Ascending aorta (tissue), 2 donors: ENCODE measurements around the gene NDUFV2. TPM values are rescaled to one million over a fixed set of nuclear protein-coding genes. Genes with fewer than 3 reads are reported as not detected.

ENCODE experiments used
- DNase-seq, 2 donors: peaks; one replicate each; pipeline ENCODE4 v3.0.0-alpha.2; 2019; ENCODE audit warnings: low spot score in 2 of 2
- H3K27ac ChIP-seq, 2 donors: fragments of 200-600 bp; sonication (generic); one replicate each; pipeline ENCODE4 v1.5.1; 2016 to 2017; ENCODE audit warnings: mild to moderate bottlenecking in 1 of 2
- H3K27me3 ChIP-seq: fragments of 200-600 bp; sonication (generic); one replicate; pipeline ENCODE4 v1.5.1; 2017
- H3K36me3 ChIP-seq, 2 donors: fragments of 200-600 bp; sonication (generic); one replicate each; pipeline ENCODE4 v1.5.1; 2016
- H3K4me1 ChIP-seq, 2 donors: fragments of 200-600 bp; sonication (generic); one replicate each; pipeline ENCODE4 v1.5.1; 2016 to 2017; ENCODE audit warnings: mild to moderate bottlenecking in 1 of 2
- H3K4me3 ChIP-seq, 2 donors: fragments of 200-600 bp; sonication (generic); one replicate each; pipeline ENCODE4 v1.5.1; 2016 to 2017; ENCODE audit warnings: mild to moderate bottlenecking in 1 of 2
- H3K9me3 ChIP-seq, 2 donors: fragments of 200-600 bp; sonication (generic); one replicate each; pipeline ENCODE4 v1.5.1; 2016
- intact Hi-C: fragments of 100-400 bp; cut with DNase I; formaldehyde crosslinking; loops from one replicate; pipeline ENCODE4 v1.15.1; 2023
- total RNA-seq: library from RNA; depleted of rRNA; stranded (reverse); fragments of >200 nt; gene quantifications from one replicate; pipeline ENCODE4 v1.1.0, GENCODE V29; 2016
- TF ChIP-seq, protein P1 (sequence below), 3 experiments: fragments of 200-600 bp in 2 of 3; fragments of 450-650 bp in 1 of 3; sonication (generic) in 2 of 3; IDR thresholded peaks; one replicate each; pipeline ENCODE4 v1.5.1; 2016 to 2019; ENCODE audit warnings: antibody characterized with exemption in 3 of 3, mild to moderate bottlenecking in 1 of 3, moderate library complexity in 1 of 3

NDUFV2 gene
- total RNA-seq, 1 donor from 2014 or later, result 48.6 TPM

DNA sequence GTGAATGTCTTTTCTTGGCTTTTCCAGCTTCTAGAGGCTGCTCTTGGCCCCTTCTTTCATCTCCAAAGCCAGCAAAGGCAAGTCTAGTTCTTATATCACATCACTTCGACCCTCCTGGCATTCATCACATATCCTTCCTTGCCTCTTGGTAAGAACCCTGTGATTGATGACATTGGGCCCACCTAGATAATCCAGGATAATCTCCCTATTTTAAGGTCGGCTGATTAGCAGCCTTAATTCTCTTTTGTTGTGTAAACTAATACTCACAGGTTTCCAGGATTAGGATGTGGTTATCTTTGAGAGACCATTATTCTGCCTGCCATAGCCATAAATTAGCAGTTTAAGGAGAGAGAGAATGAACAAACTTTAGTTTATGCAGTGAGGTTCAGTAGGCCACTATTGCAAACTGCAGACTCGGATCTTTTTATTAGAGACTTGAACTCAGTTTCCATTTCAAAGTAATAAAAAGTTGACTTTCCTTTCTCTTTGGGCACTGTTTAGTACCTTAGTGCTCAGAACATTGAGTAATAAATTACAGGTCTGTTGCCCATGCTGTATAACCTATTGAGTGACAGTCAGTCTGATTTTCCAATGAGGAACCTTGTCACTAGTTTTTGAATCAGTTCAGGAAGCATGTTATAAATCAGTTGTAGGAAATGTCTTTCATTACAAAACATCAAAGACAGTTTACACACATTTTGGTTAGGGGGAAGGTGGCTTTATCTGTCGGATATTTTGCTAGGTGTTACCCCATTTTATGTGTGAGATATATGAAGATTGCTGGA is 4.5 kb downstream of the NDUFV2 start:
- Histone ChIP-seq H3K4me3 (no peak overlapping the region), H3K27me3 (no peaks in the 10 kb centered on the region), H3K36me3 (no peaks in the 10 kb centered on the region), H3K9me3 (no peaks in the 10 kb centered on the region), H3K4me1 (peaks cover 5 to 46% of the 10 kb centered on the region in 2 donors), H3K27ac (peak overlapping the region in 1 of 2 donors; percentile 14)
- intact Hi-C loops, result loop anchor here (10.0 kb wide), 1 partner anchor 808 kb away; the partner anchor contains the start of gene VAPA
- TF ChIP-seq, protein P1, sequence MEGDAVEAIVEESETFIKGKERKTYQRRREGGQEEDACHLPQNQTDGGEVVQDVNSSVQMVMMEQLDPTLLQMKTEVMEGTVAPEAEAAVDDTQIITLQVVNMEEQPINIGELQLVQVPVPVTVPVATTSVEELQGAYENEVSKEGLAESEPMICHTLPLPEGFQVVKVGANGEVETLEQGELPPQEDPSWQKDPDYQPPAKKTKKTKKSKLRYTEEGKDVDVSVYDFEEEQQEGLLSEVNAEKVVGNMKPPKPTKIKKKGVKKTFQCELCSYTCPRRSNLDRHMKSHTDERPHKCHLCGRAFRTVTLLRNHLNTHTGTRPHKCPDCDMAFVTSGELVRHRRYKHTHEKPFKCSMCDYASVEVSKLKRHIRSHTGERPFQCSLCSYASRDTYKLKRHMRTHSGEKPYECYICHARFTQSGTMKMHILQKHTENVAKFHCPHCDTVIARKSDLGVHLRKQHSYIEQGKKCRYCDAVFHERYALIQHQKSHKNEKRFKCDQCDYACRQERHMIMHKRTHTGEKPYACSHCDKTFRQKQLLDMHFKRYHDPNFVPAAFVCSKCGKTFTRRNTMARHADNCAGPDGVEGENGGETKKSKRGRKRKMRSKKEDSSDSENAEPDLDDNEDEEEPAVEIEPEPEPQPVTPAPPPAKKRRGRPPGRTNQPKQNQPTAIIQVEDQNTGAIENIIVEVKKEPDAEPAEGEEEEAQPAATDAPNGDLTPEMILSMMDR (IDR thresholded peaks at IDR 0.05), result no peak
- DNase-seq, result no peak

DNA sequence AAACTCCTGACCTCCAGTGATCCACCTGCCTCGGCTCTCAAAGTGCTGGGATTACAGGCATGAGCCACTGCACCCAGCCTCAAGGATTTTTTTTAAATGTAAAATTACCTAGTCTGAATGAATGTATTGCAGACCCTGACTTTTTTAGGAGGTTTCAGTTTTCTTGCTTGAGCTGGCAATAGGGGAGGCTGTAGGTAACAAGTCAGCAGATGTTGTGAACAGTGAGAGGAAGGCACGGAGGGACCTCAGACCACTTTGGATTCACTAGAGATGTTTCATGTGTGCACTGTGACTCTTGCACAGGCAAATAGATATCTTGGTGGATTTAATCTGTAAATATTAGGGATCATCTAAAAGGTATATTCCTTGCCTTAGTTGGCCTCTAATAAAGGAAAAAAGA is 6.4 kb downstream of the NDUFV2 start:
- Histone ChIP-seq H3K4me3 (no peak overlapping the region), H3K4me1 (peaks cover 5 to 57% of the 10 kb centered on the region in 2 donors), H3K36me3 (no peaks in the 10 kb centered on the region), H3K27me3 (no peaks in the 10 kb centered on the region), H3K9me3 (no peaks in the 10 kb centered on the region), H3K27ac (peak overlapping the region; percentile 47 to 68)
- TF ChIP-seq, protein P1 (IDR thresholded peaks at IDR 0.05), result no peak
- no peak for DNase-seq
- intact Hi-C loops, result loop anchor here (10.0 kb wide), 1 partner anchor 806 kb away; the partner anchor contains the start of gene VAPA

DNA sequence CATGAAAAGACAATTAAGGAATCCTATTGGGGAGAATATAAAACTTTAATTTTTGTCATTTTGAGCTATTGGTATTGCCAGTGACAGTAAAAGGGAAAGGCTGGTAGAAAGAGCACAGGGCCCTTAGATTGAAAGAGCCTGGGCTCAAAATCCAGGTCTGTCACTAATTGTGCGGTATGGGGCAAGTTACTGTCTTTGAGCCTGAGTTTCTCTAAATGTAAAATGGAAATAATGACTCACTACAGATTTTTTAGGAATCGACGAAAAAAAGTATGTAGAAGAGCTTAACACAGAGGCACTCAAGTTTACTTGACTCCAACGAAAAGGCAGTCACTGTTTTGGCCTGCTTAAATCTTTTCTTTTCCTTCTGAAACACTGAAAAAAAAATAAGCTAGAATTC is 7.0 kb downstream of the NDUFV2 start:
- Histone ChIP-seq H3K4me1 (peaks cover 5 to 54% of the 10 kb centered on the region in 2 donors), H3K27ac (peak overlapping the region; percentile 47 to 68), H3K9me3 (no peaks in the 10 kb centered on the region), H3K36me3 (no peaks in the 10 kb centered on the region), H3K27me3 (no peaks in the 10 kb centered on the region), H3K4me3 (no peak overlapping the region)
- TF ChIP-seq, protein P1 (IDR thresholded peaks at IDR 0.05), result no peak
- intact Hi-C loops, result loop anchor here (10.0 kb wide), 1 partner anchor 805 kb away; the partner anchor contains the start of gene VAPA
- DNase-seq, result no peak

DNA sequence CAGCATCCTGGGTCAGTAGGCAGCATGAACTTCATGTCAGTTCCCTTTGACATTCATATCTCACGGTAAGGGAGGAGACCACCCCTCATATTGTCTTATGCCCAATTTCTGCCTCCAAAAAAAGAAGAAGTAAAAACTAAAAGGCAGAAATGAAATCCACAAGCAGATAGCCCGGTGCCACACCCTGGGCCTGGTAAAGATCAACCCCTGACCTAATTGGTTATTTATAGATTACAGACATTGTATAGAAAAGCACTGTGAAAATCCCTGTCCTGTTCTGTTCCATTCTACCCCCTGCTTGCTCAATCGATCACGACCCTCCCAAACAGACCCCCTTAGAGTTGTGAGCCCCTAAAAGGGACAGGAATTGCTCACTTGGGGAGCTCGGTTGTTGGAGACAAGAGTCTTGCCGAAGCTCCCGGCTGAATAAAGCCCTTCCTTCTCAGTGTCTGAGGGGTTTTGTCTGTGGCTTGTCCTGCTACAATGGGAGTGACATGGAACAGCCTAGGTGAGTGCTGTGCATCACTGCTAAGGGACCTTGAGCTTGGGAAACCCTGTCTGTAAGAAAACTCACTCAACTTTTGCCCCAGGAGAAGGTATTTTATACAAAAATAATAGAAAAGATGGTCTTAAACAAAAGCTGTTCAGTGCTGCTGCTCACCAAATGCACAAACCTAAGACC is 11.1 kb downstream of the NDUFV2 start:
- Histone ChIP-seq H3K4me1 (peaks cover 12 to 64% of the 10 kb centered on the region in 2 donors), H3K4me3 (no peak overlapping the region), H3K36me3 (no peaks in the 10 kb centered on the region), H3K27me3 (no peaks in the 10 kb centered on the region), H3K27ac (peak overlapping the region; percentile 39 to 53), H3K9me3 (no peaks in the 10 kb centered on the region)
- TF ChIP-seq, protein P1 (IDR thresholded peaks at IDR 0.05), result no peak
- intact Hi-C loops, result no loop called here
- no peak for DNase-seq

DNA sequence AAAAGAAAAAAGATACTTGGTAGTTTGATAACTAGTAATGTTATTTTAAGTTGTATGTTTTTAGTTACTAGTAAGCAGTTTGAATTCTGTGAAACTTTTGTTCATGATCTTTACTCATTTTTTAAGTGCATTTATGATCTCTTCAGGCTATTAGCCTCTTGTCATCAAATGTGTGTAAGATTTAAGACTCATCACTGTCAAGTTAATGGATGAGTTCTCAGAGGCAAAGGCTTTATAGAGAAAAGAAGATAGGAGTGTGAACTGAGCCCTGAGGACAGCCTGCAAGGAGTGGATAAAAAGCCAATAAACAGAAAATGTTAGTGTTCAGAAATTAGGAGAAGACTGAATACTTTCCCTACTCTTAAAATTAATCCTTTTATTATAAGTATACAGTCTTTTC is 13.5 kb downstream of the NDUFV2 start:
- no peak overlapping the region for H3K4me3 ChIP-seq
- H3K27ac ChIP-seq, result peak overlapping the region; percentile 83 to 86
- no peaks in the 10 kb centered on the region for H3K27me3 ChIP-seq
- H3K36me3 ChIP-seq, result no peaks in the 10 kb centered on the region
- H3K4me1 ChIP-seq, result peaks cover 7 to 62% of the 10 kb centered on the region in 2 donors
- DNase-seq, result no peak
- intact Hi-C loops, result no loop called here
- no peaks in the 10 kb centered on the region for H3K9me3 ChIP-seq
- TF ChIP-seq, protein P1 (IDR thresholded peaks at IDR 0.05), result no peak
